ENCODE data around the gene FAM13A.

Gene FAM13A

GRCh38 chr4:88846206-88846790 is 210.7 kb downstream of the FAM13A start:
- Histone ChIP-seq H3K36me3 (ENCODE audit: control insufficient read depth, insufficient read depth, low read length) (no peaks in the 10 kb centered on the region), H3K4me1 (peaks cover 4% of the 10 kb centered on the region), H3K27ac (no peak overlapping the region), H3K4me3 (ENCODE audit: low read depth, low read length) (no peak overlapping the region), H2AFZ (no peak overlapping the region), H3K79me2 (no peaks in the 10 kb centered on the region), H3K9ac (no peak overlapping the region), H3K9me3 (ENCODE audit: control insufficient read depth, low read length) (no peaks in the 10 kb centered on the region), H3K27me3 (ENCODE audit: control insufficient read depth, insufficient read depth, low read length) (no peaks in the 10 kb centered on the region), H3K4me2 (ENCODE audit: low read length) (no peak overlapping the region)
- no peak for TF ChIP-seq CTCF (IDR thresholded peaks at IDR 0.05)

GRCh38 chr4:88843067-88843685 is 213.8 kb downstream of the FAM13A start:
- H3K4me1 ChIP-seq, result no peaks in the 10 kb centered on the region
- no peak overlapping the region for H3K4me3 ChIP-seq (ENCODE audit: low read depth, low read length)
- no peaks in the 10 kb centered on the region for H3K9me3 ChIP-seq (ENCODE audit: control insufficient read depth, low read length)
- H3K79me2 ChIP-seq, result no peaks in the 10 kb centered on the region
- H2AFZ ChIP-seq, result no peak overlapping the region
- no peaks in the 10 kb centered on the region for H3K27me3 ChIP-seq (ENCODE audit: control insufficient read depth, insufficient read depth, low read length)
- no peak overlapping the region for H3K4me2 ChIP-seq (ENCODE audit: low read length)
- no peaks in the 10 kb centered on the region for H3K36me3 ChIP-seq (ENCODE audit: control insufficient read depth, insufficient read depth, low read length)
- no peak for TF ChIP-seq CTCF (IDR thresholded peaks at IDR 0.05)
- no peak overlapping the region for H3K9ac ChIP-seq
- H3K27ac ChIP-seq, result no peak overlapping the region

GRCh38 chr4:88841635-88842034 is 215.3 kb downstream of the FAM13A start:
- no peak overlapping the region for H3K4me3 ChIP-seq (ENCODE audit: low read depth, low read length)
- H2AFZ ChIP-seq, result no peak overlapping the region
- H3K36me3 ChIP-seq (ENCODE audit: control insufficient read depth, insufficient read depth, low read length), result no peaks in the 10 kb centered on the region
- H3K4me2 ChIP-seq (ENCODE audit: low read length), result no peak overlapping the region
- no peaks in the 10 kb centered on the region for H3K4me1 ChIP-seq
- no peak overlapping the region for H3K27ac ChIP-seq
- TF ChIP-seq CTCF (IDR thresholded peaks at IDR 0.05), result no peak
- no peaks in the 10 kb centered on the region for H3K79me2 ChIP-seq
- H3K9ac ChIP-seq, result no peak overlapping the region
- no peaks in the 10 kb centered on the region for H3K9me3 ChIP-seq (ENCODE audit: control insufficient read depth, low read length)
- no peaks in the 10 kb centered on the region for H3K27me3 ChIP-seq (ENCODE audit: control insufficient read depth, insufficient read depth, low read length)

- Histone ChIP-seq H3K4me2 (ENCODE audit: low read length) (no peak overlapping the region), H2AFZ (no peak overlapping the region), H3K9ac (no peak overlapping the region), H3K79me2 (no peaks in the 10 kb centered on the region), H3K27me3 (ENCODE audit: control insufficient read depth, insufficient read depth, low read length) (no peaks in the 10 kb centered on the region), H3K36me3 (ENCODE audit: control insufficient read depth, insufficient read depth, low read length) (no peaks in the 10 kb centered on the region), H3K4me3 (ENCODE audit: low read depth, low read length) (no peak overlapping the region), H3K4me1 (no peaks in the 10 kb centered on the region), H3K27ac (no peak overlapping the region), H3K9me3 (ENCODE audit: control insufficient read depth, low read length) (no peaks in the 10 kb centered on the region)
- TF ChIP-seq CTCF (IDR thresholded peaks at IDR 0.05), result no peak
Observed at GRCh38 chr4:88836216-88836615, 220.8 kb downstream of the FAM13A start.

- Histone ChIP-seq H3K4me3 (ENCODE audit: low read depth, low read length) (no peak overlapping the region), H3K9ac (no peak overlapping the region), H3K27me3 (ENCODE audit: control insufficient read depth, insufficient read depth, low read length) (no peaks in the 10 kb centered on the region), H3K9me3 (ENCODE audit: control insufficient read depth, low read length) (no peaks in the 10 kb centered on the region), H3K4me1 (no peaks in the 10 kb centered on the region), H3K4me2 (ENCODE audit: low read length) (no peak overlapping the region), H3K79me2 (no peaks in the 10 kb centered on the region), H3K27ac (no peak overlapping the region), H3K36me3 (ENCODE audit: control insufficient read depth, insufficient read depth, low read length) (no peaks in the 10 kb centered on the region), H2AFZ (no peak overlapping the region)
- TF ChIP-seq CTCF (IDR thresholded peaks at IDR 0.05), result no peak
Observed at GRCh38 chr4:88831031-88831430, 226.0 kb downstream of the FAM13A start.
